Measurements from ENCODE around the gene FBXL7.

Gene FBXL7

GRCh38 chr5:15674716-15675115 is 174.7 kb downstream of the FBXL7 start:
- no peaks in the 10 kb centered on the region for H3K36me3 Mint-ChIP-seq
- H3K4me1 Mint-ChIP-seq = no peaks in the 10 kb centered on the region
- H3K27me3 Mint-ChIP-seq = no peaks in the 10 kb centered on the region
- no peak overlapping the region for H3K4me3 Mint-ChIP-seq
- no peak overlapping the region for H3K27ac Mint-ChIP-seq
- H3K9me3 Mint-ChIP-seq = peaks cover 7% of the 10 kb centered on the region

GRCh38 chr5:15676591-15676990 is 176.6 kb downstream of the FBXL7 start:
- H3K27me3 Mint-ChIP-seq = no peaks in the 10 kb centered on the region
- H3K9me3 Mint-ChIP-seq = no peaks in the 10 kb centered on the region
- no peak overlapping the region for H3K4me3 Mint-ChIP-seq

GRCh38 chr5:15679161-15679560 is 179.2 kb downstream of the FBXL7 start:
- no peaks in the 10 kb centered on the region for H3K36me3 Mint-ChIP-seq
- no peaks in the 10 kb centered on the region for H3K4me1 Mint-ChIP-seq
- no peak overlapping the region for H3K27ac Mint-ChIP-seq
- H3K4me3 Mint-ChIP-seq = no peak overlapping the region
- H3K9me3 Mint-ChIP-seq = no peaks in the 10 kb centered on the region
- no peaks in the 10 kb centered on the region for H3K27me3 Mint-ChIP-seq

More at GRCh38 chr5:15676591-15676990, 176.6 kb downstream of the FBXL7 start:
- H3K36me3 Mint-ChIP-seq = no peaks in the 10 kb centered on the region
- no peak overlapping the region for H3K27ac Mint-ChIP-seq
- H3K4me1 Mint-ChIP-seq = no peaks in the 10 kb centered on the region

GRCh38 chr5:15680455-15680854 is 180.5 kb downstream of the FBXL7 start:
- Mint-ChIP-seq H3K36me3 (no peaks in the 10 kb centered on the region), H3K27ac (no peak overlapping the region), H3K4me3 (no peak overlapping the region), H3K9me3 (no peaks in the 10 kb centered on the region), H3K4me1 (no peaks in the 10 kb centered on the region), H3K27me3 (no peaks in the 10 kb centered on the region)

- Mint-ChIP-seq H3K4me1 (no peaks in the 10 kb centered on the region), H3K27ac (no peak overlapping the region), H3K36me3 (no peaks in the 10 kb centered on the region), H3K27me3 (no peaks in the 10 kb centered on the region), H3K4me3 (no peak overlapping the region), H3K9me3 (no peaks in the 10 kb centered on the region)
Measured at GRCh38 chr5:15682122-15682521, 182.1 kb downstream of the FBXL7 start.

- no peak overlapping the region for H3K4me3 Mint-ChIP-seq
- H3K27ac Mint-ChIP-seq = no peak overlapping the region
- H3K9me3 Mint-ChIP-seq = no peaks in the 10 kb centered on the region
- H3K36me3 Mint-ChIP-seq = no peaks in the 10 kb centered on the region
- no peaks in the 10 kb centered on the region for H3K27me3 Mint-ChIP-seq
- no peaks in the 10 kb centered on the region for H3K4me1 Mint-ChIP-seq
Measured at GRCh38 chr5:15682566-15682965, 182.6 kb downstream of the FBXL7 start.

- Mint-ChIP-seq H3K27me3 (no peaks in the 10 kb centered on the region), H3K9me3 (no peaks in the 10 kb centered on the region), H3K27ac (no peak overlapping the region)
Measured at GRCh38 chr5:15683332-15683731, 183.4 kb downstream of the FBXL7 start.

GRCh38 chr5:15687401-15687800 is 187.4 kb downstream of the FBXL7 start:
- Mint-ChIP-seq H3K4me3 (no peak overlapping the region), H3K4me1 (no peaks in the 10 kb centered on the region), H3K9me3 (no peaks in the 10 kb centered on the region), H3K36me3 (no peaks in the 10 kb centered on the region), H3K27me3 (no peaks in the 10 kb centered on the region), H3K27ac (no peak overlapping the region)

More at GRCh38 chr5:15683332-15683731, 183.4 kb downstream of the FBXL7 start:
- H3K36me3 Mint-ChIP-seq = no peaks in the 10 kb centered on the region
- H3K4me1 Mint-ChIP-seq = no peaks in the 10 kb centered on the region
- H3K4me3 Mint-ChIP-seq = no peak overlapping the region

- no peaks in the 10 kb centered on the region for H3K9me3 Mint-ChIP-seq
Measured at GRCh38 chr5:15689836-15690235, 189.9 kb downstream of the FBXL7 start.

GRCh38 chr5:15690611-15691010 is 190.6 kb downstream of the FBXL7 start:
- H3K27me3 Mint-ChIP-seq = no peaks in the 10 kb centered on the region
- H3K27ac Mint-ChIP-seq = no peak overlapping the region
- no peaks in the 10 kb centered on the region for H3K9me3 Mint-ChIP-seq
- H3K4me1 Mint-ChIP-seq = no peaks in the 10 kb centered on the region
- no peaks in the 10 kb centered on the region for H3K36me3 Mint-ChIP-seq
- no peak overlapping the region for H3K4me3 Mint-ChIP-seq

More at GRCh38 chr5:15689836-15690235, 189.9 kb downstream of the FBXL7 start:
- Mint-ChIP-seq H3K4me1 (no peaks in the 10 kb centered on the region), H3K36me3 (no peaks in the 10 kb centered on the region), H3K27ac (no peak overlapping the region), H3K27me3 (no peaks in the 10 kb centered on the region), H3K4me3 (no peak overlapping the region)

GRCh38 chr5:15691521-15691920 is 191.5 kb downstream of the FBXL7 start:
- no peaks in the 10 kb centered on the region for H3K36me3 Mint-ChIP-seq
- no peaks in the 10 kb centered on the region for H3K4me1 Mint-ChIP-seq
- no peaks in the 10 kb centered on the region for H3K27me3 Mint-ChIP-seq
- no peaks in the 10 kb centered on the region for H3K9me3 Mint-ChIP-seq
- H3K4me3 Mint-ChIP-seq = no peak overlapping the region
- H3K27ac Mint-ChIP-seq = no peak overlapping the region

- Mint-ChIP-seq H3K4me3 (no peak overlapping the region), H3K27ac (no peak overlapping the region), H3K4me1 (no peaks in the 10 kb centered on the region), H3K36me3 (no peaks in the 10 kb centered on the region), H3K9me3 (no peaks in the 10 kb centered on the region), H3K27me3 (no peaks in the 10 kb centered on the region)
Measured at GRCh38 chr5:15692706-15693381, 192.9 kb downstream of the FBXL7 start.

- Mint-ChIP-seq H3K27ac (no peak overlapping the region), H3K4me1 (no peaks in the 10 kb centered on the region), H3K36me3 (no peaks in the 10 kb centered on the region), H3K4me3 (no peak overlapping the region), H3K27me3 (no peaks in the 10 kb centered on the region), H3K9me3 (no peaks in the 10 kb centered on the region)
Measured at GRCh38 chr5:15693382-15693728, 193.4 kb downstream of the FBXL7 start.

- Mint-ChIP-seq H3K4me3 (no peak overlapping the region), H3K27me3 (no peaks in the 10 kb centered on the region), H3K9me3 (no peaks in the 10 kb centered on the region), H3K36me3 (no peaks in the 10 kb centered on the region), H3K4me1 (no peaks in the 10 kb centered on the region), H3K27ac (no peak overlapping the region)
Measured at GRCh38 chr5:15693933-15694332, 194.0 kb downstream of the FBXL7 start.

GRCh38 chr5:15694696-15695214 is 194.8 kb downstream of the FBXL7 start:
- Mint-ChIP-seq H3K9me3 (no peaks in the 10 kb centered on the region), H3K36me3 (no peaks in the 10 kb centered on the region), H3K27ac (no peak overlapping the region), H3K4me1 (no peaks in the 10 kb centered on the region), H3K4me3 (no peak overlapping the region), H3K27me3 (no peaks in the 10 kb centered on the region)

- no peak overlapping the region for H3K27ac Mint-ChIP-seq
- H3K4me1 Mint-ChIP-seq = no peaks in the 10 kb centered on the region
- H3K36me3 Mint-ChIP-seq = no peaks in the 10 kb centered on the region
- H3K27me3 Mint-ChIP-seq = no peaks in the 10 kb centered on the region
- no peak overlapping the region for H3K4me3 Mint-ChIP-seq
- H3K9me3 Mint-ChIP-seq = no peaks in the 10 kb centered on the region
Measured at GRCh38 chr5:15695215-15695731, 195.3 kb downstream of the FBXL7 start.

- Mint-ChIP-seq H3K27me3 (no peaks in the 10 kb centered on the region), H3K36me3 (no peaks in the 10 kb centered on the region), H3K9me3 (peaks cover 6% of the 10 kb centered on the region), H3K4me1 (no peaks in the 10 kb centered on the region), H3K4me3 (no peak overlapping the region), H3K27ac (no peak overlapping the region)
Measured at GRCh38 chr5:15700373-15700772, 200.4 kb downstream of the FBXL7 start.
